Stromal cell of bone marrow (primary cell): Measurements from ENCODE around the gene IGF1.

ENCODE experiments used
- DNase-seq: peaks from one replicate; pipeline ENCODE4 v3.0.0-alpha.2; 2012; ENCODE audit warnings: low read depth

IGF1 gene

DNA sequence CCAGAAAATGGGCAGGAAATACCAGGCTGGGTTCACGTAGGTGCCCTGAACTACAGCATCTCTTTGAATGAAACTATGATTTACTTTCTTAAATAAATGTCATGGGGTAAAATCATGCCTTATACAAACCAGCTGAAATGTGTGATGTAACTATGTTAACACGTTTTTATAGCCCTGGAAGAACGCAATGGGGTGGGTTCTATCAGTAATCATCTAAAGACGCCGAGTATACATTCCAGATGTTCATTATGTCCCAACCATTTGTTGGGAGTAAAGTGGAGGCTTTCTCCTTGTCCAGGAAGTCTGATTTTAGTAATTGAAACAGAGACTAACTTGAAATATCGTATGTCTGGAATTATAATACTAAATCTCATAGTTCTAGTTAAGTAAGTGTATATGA is 16.2 kb upstream of the IGF1 start:
- DNase-seq, result no peak

DNA sequence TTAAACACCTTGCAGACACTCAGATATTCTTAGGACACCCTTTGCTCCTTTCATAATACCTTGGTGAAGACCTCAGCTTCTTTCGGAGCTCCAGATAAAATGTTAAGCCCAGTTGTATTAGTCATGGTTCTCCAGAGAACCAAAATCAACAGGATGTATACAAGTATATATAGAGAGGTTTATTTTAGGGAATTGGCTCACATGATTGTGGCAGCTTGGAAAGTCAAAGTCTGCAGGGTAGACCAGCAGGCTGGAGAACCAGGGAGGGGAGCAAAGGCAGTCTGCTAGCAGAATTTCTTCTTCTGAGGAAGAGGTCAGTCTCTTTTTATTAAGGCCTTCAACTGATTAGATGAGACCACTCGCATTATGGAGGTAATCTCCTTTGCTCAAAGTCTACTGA is 6.9 kb upstream of the IGF1 start:
- DNase-seq, result no peak

DNA sequence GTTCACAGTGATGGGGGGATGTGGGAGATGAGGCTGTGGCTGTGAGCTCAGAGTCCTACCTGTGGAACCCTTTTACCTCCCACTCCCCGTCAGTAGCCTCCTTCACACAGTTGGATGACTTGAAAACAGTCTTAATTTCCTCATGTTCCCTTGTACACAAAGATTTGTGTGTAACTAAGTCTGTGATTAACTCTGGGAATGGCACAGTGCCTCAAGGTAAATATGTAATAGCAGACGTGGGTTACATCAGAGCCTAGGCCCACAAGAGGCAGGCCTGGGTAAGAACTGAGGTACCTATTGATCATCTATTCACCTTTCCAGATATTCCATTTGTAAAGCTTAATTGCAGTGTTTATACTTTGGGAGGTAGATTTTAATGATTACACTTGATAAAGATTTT is 5.8 kb upstream of the IGF1 start:
- no peak for DNase-seq

- DNase-seq, result peak; percentile 82
These were observed 4.1 kb upstream of the IGF1 start for GRCh38 chr12:102484428-102484958.

- DNase-seq, result no peak
These were observed 3.7 kb upstream of the IGF1 start for GRCh38 chr12:102484017-102484416.

DNA sequence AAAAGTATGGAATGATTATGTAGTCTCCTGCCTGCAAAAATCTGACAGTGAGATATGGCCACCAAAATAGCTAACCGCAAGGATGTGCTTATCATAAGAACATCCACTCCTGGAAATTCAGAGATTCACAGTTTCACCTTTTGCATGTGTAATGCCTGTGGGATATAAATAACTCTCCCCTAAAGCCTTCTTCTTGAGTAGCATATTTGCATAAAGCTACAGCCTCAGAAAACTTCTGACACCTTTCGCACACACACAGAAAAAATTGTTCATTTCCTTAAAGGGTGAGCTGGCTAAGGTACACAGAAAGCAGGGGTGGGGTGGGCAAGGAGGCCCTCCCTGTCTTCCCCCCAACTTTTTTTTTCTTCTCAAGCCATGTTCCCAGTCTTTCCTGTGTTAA is 3.1 kb upstream of the IGF1 start:
- no peak for DNase-seq

DNA sequence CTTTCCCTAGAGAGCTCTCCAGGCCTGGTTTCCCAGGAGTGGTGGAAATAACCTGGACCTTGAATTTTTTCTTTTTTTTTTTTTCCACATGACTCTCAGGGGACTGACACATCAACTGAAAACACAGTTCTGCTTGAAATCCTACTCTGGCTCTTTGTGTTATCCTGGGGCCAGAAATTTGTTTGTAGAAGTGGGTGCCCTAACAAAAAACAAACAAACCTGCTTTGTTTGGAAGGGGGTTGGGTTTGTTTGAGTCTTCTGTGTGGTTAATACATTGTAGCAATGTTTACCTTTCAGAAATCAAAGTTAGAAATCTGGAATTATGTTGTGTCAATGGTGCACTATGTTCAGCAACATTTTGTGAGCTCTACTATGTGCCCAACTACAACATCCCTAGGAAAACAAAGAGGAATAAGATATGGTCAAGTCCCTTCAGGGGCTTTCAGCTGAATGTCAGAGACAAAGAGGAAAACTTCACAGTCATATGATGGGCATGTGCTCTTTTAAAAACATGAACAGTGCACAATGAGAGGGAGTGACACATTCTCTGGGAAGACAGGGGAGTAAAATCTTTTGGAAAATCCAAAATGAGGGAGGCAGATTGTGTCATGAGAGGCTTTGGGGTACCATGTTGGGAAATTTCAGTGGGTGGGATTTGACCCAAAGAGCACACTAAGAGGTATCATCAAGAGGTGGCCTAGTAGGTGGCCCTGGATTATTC is 1.5 kb upstream of the IGF1 start:
- no peak for DNase-seq

- DNase-seq, result no peak
These were observed 424 bp downstream of the IGF1 start for GRCh38 chr12:102479939-102480338.

- no peak for DNase-seq
These were observed 1.1 kb downstream of the IGF1 start for GRCh38 chr12:102479099-102479885.

- no peak for DNase-seq
These were observed 1.8 kb downstream of the IGF1 start for GRCh38 chr12:102478405-102479098.

GRCh38 chr12:102475355-102475754 is 5.0 kb downstream of the IGF1 start:
- DNase-seq, result no peak

- DNase-seq, result no peak
These were observed 5.8 kb downstream of the IGF1 start for GRCh38 chr12:102474438-102475064.

DNA sequence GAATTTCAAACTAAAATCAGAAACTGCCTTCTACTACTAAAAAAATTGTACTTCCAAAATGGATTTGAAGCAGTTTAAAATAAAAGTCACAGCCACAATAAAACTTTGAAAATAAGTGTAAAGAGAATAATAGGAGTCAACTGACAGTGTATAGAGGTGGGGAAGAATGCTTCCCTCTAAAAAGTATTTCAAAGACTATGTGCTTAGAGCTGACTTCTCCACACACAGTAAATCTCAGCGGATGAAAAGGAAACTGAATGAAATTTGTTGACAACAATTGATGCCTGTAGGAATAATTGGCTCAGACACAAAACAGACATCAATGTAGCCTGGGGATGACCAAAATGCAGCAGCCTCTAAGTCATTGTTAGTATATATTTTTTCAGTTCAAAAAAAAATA is 7.9 kb downstream of the IGF1 start:
- no peak for DNase-seq

GRCh38 chr12:102471556-102471955 is 8.8 kb downstream of the IGF1 start:
- DNase-seq, result no peak

- no peak for DNase-seq
These were observed 9.4 kb downstream of the IGF1 start for GRCh38 chr12:102470945-102471344.

DNA sequence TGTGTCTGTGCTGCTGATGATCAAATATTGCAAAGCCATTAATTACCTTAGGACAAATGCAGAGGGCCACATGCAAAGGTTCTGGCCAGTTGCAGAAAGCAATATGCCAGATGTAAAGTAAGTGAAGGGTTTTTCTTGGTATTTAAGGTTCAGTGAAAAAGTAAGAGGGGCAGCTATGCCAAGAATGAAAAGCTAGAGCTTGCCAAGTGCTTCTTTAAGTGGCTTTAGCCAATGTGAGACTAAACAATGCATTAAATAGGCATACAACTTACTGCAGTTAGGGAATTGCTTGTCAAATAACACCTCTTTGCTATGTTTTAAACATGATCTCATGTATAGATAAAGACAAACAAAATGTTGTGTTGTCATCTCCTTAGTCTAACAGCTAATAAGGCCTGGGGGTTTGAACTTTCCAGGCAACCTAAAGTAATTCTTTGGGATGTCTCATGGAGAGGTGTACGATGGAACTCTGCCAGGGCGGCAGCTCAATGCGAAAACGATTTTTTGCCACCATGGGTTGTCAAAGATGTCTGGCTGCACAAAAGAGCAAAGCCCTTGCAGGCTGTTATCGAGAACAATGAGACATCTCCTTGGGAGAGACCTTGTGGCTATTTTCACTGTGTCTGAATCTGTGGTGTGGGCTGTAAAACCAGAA is 12.0 kb downstream of the IGF1 start:
- DNase-seq, result no peak

DNA sequence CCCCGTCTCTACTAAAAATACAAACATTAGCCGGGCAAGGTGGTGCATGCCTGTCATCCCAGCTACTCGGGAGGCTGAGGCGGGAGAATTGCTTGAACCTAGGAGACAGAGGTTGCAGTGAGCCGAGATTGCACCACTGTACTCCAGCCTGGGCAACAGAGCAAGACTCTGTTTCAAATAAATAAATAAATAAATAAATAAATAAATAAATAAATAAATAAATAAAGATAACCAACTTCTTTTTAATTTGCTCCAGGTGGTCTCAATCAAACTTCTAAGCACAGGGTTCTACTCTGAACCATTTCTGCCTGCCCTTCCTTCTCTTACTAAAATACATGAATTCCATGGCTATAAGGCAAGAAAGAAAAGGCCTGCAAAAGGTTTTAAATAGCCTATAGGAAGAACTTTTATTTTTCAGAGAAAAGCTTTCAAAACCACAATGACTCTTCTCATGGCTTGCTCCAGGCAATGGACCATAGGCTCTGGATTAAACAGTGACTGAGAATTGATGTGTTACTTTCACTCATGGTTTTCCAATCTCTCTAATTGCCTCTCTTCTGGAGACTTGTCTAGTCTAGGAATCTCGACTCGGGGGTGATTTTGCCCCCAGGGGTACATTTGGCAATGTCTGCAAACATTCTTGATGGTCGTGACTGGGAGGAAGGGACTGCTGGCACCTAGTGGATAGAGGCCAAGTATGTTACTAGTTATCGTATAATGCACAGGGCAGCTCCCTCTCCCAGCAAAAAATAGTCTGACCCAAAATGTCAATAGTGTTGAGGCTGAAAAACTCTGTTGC is 14.4 kb downstream of the IGF1 start:
- no peak for DNase-seq

- no peak for DNase-seq
These were observed 16.6 kb downstream of the IGF1 start for GRCh38 chr12:102463659-102464249.

- DNase-seq, result peak; percentile 92
These were observed 17.4 kb downstream of the IGF1 start for GRCh38 chr12:102462795-102463465.

- peak; percentile 54 for DNase-seq
These were observed 18.0 kb downstream of the IGF1 start for GRCh38 chr12:102462386-102462785.
